HG03558 (cell line): ENCODE data around the gene SOX3.

ENCODE experiments used
- ATAC-seq: cut with Tn5 transposase; IDR thresholded peaks from one replicate; pipeline ENCODE4 v1.9.1; 2021; ENCODE audit warnings: moderate number of reproducible peaks; ENCODE audit not compliant: unreplicated experiment; ENCODE audit errors: extremely low read depth

SOX3 gene

DNA sequence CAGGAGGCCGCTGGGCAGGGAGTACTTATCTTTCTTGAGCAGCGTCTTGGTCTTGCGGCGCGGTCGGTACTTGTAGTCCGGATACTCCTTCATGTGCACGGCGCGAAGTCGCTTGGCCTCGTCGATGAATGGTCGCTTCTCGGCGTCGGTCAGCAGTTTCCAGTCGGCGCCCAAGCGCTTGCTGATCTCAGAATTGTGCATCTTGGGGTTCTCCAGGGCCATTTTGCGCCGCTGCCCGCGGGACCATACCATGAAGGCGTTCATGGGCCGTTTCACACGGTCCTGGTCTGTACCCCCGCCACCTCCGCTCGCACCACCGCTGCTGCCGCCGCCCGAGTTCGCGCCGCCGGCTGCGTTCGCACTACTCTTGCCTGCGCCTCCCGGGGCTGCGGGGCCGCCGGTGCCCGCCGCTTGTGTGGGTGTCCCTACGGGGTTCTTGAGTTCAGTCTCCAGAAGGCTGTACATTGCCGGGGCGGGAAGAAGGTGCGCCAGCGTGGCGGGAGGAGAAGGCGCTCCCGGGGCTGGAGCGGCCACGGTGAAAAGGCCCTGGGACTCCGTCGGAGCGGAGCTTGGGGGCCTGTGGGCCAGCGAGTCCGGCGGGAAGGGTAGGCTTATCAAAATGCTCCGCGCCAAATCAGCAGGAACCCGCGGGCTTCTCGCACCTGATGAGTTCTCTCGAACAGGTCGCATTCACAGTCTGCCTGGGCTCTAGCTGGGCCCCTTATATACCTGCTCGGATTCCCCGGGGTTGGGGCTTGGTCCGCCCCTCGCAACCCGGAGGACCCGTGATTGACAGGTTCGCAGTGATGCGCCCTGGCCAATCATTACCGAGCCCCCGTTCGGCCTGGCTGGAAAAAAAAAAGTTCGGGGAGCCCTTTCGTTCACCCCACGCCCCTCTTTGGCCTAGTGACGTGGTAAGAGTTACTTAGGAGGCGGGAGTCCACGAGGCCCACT lies at the start of gene SOX3:
TSS of gene SOX3 (minus strand) at position 699 of the 954 bp plus-strand sequence. CDS start at position 690, 9 bp downstream.
- ATAC-seq: no peak

DNA sequence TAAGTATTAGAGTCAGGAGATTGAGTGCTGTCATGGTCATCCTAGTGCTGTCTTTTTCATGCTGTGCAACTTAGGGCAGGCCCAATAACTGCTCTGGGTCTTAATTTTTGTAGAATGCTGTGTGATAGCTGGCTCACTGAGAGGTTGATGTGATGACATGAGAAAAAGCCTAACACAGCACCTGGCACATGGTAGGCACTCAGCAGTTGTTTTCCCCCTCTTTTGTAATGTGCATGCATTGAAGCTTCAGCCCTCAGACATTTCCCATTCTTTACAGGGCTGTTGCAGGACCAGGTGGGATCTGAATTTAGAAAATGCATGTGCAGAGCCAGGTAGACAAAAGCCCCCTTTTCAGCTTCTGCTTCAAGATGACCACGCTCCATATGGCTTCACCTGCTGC lies 44.1 kb upstream of the SOX3 start:
- ATAC-seq: no peak

DNA sequence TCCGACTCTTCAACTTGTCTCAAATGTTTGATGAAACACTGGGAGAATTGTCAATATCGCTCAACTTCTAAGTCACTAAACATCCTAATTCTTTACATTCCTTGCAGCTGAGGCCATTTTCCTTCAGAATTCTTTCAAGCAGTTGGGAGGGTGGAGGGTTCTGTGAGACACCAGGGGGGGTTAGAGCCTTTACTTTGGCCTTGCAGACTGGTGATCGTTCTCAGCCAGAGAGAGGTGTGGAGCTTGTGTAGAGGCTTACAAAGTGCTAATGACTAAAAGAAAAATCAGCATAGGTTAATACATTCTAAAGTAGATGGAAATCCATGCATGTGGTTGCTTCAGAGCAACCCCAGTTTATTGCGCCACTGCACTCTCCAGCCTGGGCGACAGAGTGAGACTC lies 21.3 kb upstream of the SOX3 start:
- ATAC-seq: no peak

DNA sequence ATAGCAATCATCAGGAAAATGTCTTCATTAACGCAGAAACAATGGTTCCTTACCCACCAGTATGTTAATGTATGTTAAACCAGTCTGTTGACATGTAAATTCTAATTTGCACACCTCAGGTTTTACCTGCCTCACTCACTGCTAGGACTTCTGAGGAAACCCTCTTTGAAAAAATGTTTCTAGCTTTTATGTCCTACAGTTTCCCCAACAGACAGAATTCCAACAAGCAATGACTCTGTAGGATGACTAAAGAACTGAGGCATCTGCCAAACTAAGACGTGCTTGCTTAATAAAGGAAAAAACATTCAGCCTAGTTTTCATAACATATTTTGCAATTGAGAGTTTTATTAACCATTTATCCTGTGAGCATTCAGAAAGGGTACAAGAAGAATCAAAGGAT lies 20.6 kb upstream of the SOX3 start:
- no peak for ATAC-seq

DNA sequence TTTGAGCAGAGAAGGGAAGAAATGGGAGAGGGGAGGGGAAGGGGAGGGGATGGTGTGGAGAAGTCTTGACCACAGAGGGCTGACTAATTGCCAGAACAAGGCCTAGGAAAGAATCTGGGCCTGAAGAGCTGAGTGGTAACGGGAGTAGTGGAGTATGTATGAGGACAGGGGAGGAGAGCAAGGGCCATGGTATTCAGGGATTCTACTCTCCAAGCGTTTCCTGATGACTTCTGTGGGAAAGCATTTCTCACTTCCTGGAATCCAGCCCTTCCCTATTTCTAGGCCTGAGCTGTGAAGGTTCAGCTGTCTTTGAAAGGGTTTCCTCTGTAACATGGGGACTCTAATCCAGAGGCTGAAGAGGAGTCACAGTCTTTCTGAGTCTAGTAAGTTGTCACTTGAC lies 19.7 kb upstream of the SOX3 start:
- no peak for ATAC-seq

DNA sequence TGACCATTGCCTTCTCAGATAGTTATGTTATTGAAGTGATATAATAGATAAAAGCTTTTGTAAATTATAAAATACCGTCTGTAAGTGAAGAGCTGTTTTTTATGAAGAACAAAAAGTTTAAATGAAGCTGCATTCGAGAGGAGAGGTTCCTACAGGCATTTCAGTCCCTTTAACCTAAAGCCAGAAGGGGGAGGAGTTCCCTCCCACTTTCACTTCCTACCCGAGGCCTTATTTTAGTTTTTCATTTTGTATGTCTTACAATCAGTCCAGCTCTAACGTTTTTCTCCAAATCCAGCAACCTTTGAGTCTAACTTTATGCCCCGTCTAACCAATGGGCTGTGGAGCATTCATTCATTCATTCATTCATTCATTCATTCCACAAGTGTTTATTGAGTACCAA lies 16.5 kb upstream of the SOX3 start:
- ATAC-seq: no peak

DNA sequence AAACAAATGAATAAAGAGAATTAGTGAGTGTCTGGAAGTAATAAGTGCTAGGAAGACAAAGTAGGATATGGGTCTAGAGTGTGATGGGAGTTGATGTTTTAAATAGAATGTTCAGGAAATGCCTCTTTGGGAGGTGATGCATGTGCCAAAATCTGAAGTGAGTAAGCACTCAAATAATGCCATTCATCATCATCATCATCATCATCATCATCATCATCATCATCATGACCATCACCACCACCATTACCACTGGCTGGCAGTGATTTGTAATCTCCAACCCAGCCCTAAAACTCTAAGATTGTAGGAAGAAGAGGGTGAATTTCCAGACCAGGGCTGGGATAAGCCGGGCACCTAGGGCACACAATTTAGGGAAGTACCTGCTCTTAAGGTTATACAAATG lies 9.7 kb upstream of the SOX3 start:
- no peak for ATAC-seq

DNA sequence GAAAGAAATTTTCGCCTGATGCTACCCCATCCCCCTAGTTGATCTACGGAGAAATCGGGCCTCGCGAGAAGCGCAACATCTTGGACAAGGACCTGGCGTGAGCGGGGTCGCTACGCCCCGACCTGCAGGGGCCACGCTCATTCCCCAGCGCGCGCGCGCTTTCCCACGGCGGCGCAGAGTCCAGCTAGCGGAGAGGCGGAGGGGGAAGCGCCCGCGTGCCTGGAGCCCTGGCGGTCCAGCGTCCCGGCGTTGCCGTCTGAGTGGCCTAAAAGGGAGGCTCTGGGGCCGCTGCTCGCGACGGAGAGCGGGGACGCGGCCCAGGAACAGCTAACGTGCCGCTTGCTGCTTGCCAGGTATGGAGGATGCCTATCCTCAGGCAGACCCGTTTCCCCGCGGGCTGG lies 6.0 kb upstream of the SOX3 start:
- ATAC-seq: no peak

DNA sequence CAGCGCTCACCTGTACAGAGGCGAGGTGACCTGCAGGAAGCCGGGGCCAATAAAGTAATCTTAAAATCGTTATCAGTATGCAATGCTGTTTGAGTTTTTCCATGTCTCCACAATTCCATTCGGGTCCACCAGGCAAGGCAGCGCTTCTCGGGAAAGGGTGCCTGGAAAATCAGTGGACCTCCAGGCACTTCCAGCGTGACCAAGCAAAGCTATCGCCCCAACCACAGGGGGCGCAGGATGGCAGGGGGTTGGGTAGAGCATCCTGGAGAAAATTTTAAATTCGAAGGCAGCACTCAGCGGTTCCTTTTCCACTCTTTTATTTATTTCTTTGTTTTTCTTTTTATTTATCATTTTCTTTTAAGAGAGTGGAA lies 5.4 kb upstream of the SOX3 start:
- no peak for ATAC-seq

DNA sequence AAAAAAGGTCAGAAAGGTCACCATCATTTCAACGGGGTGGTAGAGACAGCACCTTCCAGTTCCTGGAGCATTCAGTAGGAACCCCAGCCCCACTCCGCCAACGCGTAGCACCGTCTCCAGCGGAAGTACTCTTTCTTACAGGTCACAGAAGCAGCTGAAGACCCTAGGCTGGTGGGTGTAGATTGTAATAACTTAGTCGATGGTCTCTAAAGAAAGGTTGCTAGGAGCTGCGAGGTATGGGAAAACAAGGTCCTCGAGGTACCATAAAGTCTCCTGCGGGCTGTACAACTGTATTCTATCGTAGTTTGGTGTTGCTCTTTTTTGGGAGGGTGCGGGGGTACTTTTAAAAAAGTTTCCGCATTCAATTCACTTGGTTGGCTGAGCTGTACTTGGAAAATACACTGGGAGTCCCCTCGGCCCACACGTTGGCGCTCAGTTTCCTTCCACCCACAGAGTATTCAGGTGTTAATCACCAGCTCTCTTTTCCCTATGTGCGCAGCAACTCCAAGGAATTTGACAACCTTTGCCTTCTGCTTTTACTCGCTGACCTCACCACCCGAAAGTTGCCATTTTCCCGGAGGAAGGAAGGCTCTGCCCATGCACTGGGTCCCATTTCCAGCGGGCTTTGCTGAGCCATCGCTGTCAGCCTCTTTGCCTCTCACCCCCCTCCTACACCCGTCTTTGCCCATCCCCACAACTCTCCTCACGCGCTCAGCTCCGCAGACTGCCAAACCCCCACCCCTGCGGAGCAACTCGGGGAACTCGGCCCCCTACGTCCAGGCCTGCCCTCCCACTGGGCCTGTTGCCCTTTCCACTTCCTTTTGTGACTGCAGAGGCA lies 4.8 kb upstream of the SOX3 start:
- no peak for ATAC-seq

DNA sequence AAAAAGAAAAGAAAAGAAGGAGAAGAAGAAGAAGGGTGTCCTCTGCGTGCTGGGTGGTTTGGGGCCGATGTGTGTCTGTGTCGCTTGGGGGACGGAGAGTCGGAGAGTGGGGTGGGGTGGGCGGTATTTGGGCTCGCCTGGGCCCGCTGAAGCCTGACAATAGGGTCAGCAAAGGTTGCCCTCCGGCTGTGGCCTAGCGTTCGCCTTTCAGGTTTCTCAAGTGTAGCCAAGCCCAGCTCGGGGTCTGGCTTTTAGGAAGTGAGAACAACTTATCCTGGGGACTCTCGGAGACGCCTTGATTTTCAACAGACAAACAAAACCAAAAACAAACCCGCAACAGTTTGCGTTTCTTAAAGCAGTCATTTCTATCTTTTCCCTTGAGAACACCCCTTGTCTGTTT lies 4.1 kb upstream of the SOX3 start:
- no peak for ATAC-seq

DNA sequence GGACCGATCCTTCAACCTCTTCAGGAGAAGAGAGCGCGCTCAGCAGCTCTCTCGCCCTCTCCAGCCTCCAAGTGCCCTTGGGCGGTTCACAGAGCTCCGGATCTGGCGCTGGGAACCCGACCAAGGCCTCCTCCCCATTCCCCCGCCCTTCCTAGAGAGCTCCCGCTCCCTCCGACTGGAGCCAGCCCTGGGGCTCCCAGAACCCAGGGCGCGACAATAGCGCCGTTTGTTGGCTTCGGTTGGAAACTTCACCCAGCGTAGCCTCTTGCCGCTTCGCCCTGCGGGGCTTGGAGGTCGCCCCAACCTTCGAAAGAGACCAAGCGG lies 3.1 kb upstream of the SOX3 start:
- no peak for ATAC-seq

DNA sequence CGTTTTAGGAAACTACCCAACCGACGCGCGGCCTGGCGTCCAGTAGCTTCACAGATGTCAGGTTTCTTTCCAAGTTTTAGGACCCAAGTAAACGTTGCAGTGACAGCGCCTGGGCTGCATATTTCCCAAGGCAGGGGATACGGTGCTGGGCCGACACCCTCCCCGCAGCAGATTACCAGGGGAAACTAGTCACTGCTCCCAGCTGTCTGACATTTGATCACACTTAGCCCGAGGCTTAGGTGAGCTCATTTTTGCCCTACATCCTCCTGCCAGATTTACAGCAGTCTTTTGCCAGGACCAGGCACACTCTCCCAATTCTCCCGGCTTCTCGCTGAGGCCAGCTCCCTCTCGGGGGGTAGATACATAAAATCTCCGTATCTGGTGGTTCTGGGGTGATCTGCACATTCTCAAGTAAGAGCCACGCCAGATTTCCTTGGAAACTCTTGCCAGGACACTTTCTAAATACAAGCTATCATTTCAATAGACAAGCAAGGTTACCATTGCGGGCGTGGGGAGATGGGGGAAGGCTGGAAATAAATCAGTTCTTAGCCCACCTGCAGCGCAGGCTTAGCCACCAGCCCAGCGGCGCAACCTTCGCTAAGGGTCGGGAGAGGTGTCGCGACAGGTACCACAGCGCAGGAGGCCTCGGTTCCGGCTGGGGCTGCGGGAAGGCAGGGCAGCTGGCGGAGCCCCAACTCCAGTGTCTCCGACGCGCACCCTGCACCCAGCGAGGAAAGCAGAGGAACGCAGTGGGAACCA lies 2.5 kb upstream of the SOX3 start:
- ATAC-seq: no peak

DNA sequence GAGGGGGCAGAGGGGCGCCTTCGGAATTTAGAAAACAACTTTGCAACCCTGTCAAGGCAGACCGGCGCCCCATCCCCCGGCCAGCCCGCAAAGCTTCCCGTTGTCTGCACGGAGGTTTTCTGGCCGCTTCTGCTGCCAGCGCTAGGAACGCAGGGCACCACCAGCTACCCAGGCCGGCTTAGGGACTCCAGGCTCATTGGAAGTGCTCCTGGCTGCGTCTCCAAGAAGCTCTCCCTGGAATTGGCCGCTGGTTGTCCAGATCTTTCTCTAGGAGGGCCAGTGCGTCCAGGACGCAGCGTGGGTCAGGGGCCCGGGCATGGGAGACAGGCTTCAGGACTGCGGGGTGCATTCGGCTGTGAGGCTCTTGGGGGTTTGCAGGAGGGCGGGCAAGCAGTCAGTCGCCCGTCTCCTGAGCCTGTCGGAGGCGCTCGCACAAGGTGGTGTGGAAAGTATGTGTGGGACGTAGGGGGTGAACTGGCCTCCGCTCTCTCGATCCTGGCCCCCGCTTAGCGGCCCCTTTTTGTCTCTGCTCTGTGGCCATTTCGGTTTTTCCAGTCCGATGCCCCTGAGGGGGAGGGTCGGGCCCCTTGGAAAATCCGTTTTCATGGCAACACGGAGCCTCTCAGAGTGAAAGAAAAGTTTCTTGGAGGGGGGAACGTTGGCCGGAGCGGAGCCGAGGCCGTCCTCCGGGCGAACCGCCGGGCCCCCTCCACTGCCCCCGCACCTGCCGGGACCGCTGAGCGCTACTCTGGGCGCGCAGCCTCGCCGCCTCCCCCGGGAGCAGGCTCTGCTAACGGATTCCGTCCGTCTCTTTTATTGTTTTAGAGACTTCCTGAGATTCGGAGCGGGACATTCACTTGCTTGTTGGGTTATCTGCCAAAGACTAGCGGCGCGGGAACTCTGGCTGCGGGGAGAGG lies 810 bp upstream of the SOX3 start:
- no peak for ATAC-seq

DNA sequence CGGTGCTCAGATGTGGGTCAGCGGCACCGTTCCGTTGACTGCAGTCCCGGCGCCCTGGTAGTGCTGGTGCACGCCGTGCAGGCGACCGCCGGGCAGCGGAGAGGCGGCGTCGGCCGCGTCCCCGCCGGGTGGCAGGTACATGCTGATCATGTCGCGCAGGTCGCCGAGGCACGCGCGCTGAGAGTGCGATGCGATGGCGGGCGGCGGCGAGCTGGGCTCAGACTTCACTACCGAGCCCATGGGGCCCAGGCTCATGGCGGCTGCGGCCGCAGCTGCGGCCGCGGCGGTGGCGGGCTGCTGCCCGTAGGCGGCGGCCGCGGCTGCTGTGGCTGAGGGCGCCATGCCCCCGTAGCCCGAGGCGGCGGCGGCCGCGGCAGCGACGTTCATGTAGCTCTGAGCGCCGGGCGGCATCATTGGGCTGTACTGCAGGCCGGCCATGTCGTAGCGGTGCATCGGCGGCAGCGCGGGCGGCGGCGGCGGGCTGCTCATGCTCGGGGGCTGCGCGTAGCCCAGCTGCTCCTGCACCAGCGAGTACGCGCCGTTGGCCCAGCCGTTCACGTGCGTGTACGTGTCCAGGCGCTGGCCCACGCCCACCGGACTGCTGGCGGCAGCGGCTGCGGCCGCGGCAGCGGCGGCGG lies 1.0 kb downstream of the SOX3 start:
- no peak for ATAC-seq

DNA sequence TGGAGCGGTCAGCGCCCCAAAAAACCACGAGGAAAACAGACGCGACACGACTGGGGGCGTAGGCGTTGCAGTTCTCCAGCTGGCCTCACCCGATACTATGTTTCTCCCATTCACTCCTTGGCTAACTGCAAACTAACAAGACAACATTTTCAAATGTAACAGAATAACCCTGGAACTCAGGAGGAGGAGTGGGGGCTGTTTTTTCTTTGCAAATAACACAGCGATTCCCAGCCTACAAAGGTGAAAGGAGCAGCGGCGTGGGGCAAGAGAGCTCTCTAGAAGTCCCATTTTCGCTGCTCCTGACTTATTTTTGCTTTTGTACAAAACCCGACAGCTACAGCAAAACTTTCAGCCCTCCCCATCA lies 1.6 kb downstream of the SOX3 start:
- no peak for ATAC-seq

DNA sequence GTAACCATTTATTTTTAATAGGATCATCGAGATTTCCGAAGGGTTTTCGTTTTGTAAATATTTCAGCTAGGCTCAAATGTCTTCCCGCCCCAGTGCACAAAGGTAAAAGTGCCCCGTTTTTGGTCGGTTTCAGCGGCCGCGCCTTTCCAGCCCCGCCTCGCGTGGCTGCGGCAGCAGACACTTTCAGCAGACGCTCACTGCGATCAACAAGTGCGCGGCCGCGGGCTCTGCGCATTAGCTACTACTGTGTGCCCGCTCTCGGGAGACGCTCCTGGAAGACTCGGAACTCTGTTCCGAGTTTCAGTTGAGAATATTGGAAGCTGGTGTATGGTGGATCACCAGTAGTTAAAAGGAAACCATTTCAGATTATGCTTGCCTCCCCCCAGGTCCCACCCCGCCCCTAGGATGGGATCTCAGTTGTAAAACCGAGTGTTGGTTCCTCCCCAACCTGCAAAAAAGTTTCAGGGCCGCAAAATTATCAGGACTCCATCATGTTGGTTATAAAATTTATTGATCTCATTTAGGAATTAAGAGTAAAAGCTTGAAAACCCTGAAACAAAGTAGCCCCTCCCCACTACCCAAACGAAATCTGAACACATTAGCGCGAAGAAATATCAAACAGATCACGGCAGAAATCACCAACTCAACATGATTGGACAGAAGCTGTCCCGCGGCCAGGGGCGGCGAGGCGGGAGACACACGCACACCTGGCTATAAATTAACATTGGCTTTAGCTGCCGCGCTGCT lies 2.2 kb downstream of the SOX3 start:
- no peak for ATAC-seq

DNA sequence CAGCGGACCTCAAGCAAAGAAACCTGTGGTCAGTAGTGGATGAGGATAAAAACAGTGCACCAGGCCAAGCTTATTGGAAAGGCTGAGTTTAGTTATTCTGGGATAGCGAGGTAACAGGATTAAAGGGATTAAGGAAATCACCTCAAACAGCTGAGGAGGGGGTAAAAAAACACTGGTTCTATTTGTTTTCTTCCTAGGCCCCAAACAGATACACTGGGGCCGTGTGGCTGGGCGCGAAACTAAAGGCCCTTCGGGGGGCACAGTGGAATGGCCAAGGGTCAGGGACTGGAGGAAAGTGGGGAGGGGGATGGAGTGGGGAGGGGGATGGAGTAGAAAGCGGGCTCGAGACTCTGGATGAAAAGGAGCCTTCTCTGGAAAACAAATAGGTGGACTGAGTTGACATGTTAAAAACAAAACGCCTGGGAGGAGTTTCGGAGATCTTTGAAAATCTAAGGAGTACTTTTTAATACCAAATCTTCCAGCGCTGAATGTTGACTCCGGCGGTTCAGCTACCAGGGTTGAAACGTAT lies 2.9 kb downstream of the SOX3 start:
- no peak for ATAC-seq

DNA sequence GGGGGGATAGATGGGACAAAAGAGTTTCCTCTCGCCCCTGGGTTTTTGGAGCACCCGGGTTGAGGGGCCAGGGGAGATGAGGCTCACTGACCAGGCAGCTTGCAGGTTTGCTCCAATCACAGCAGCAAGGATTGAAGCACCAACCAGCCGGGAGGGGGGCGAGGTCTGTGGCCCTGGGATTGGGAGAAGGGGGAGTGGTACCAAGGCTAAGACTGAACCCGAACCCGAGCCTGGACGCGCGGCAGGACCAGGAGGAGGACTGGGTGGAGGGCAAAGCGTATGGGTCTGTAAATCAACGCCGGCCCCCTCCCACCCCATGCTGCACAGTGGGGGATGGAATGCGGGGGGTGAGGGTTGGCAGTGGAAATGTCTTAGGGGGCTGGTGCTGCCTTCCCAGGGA lies 3.5 kb downstream of the SOX3 start:
- no peak for ATAC-seq
